Endothelial cell of umbilical vein (primary cell): Measurements from ENCODE around the gene MYH10. TPM values are rescaled to one million over a fixed set of nuclear protein-coding genes. Genes with fewer than 3 reads are reported as not detected.

Experiments used
- BruUV-seq: library from RNA; stranded (reverse); fragments of 400-500 nt; replicated peaks from 2 replicates; lab custom pipeline; 2021; lab: Mats Ljungman, UMichigan
- CTCF ChIA-PET: fragments of 300-600, 350-600 bp; sonication (Branson Sonifier 250); formaldehyde crosslinking; loops from one replicate; lab custom pipeline; 2021; ENCODE audit warnings: antibody characterized with exemption, inconsistent platforms; lab: Charles Lee
- POLR2A ChIA-PET: fragments of 300-600, 350-600 bp; sonication (Branson Sonifier 250); formaldehyde crosslinking; loops from one replicate; lab custom pipeline; 2021; ENCODE audit warnings: antibody characterized with exemption, inconsistent platforms; lab: Charles Lee
- DNase-seq: peaks from one replicate; pipeline ENCODE4 v3.0.0-alpha.2; 2011; ENCODE audit warnings: low read depth, low spot score
- FAIRE-seq: peaks from 2 replicates; lab custom pipeline; 2011; peaks lifted over from hg19 to GRCh38; lab: Jason Lieb, UNC
- H2AFZ ChIP-seq: 2 replicates; pipeline ENCODE4 v1.6.0; 2012; ENCODE audit warnings: low read depth, low read length, control low read depth, inconsistent platforms
- H3K27ac ChIP-seq: 2 replicates; pipeline ENCODE4 v1.5.1; 2011; ENCODE audit warnings: low read depth, mild to moderate bottlenecking, control low read depth, low read length, moderate library complexity; ENCODE audit not compliant: insufficient read depth
- H3K27me3 ChIP-seq, 2 experiments: 2 replicates each; pipeline versions ENCODE4 v1.6.0 to v1.6.1; 2011; ENCODE audit warnings: low read length in 2 of 2, mixed read lengths in 1 of 2; ENCODE audit not compliant: control insufficient read depth in 2 of 2, insufficient read depth in 2 of 2
- H3K36me3 ChIP-seq, 2 experiments: 2 replicates in 1 of 2; 3 replicates in 1 of 2; pipeline ENCODE4 v1.5.1; 2011; ENCODE audit warnings: low read length in 2 of 2, mild to moderate bottlenecking in 1 of 2, moderate library complexity in 1 of 2; ENCODE audit not compliant: control insufficient read depth in 2 of 2, insufficient read depth in 2 of 2; ENCODE audit errors: extremely low read depth in 1 of 2
- H3K4me1 ChIP-seq: 3 replicates; pipeline ENCODE4 v1.5.1; 2011; ENCODE audit warnings: mild to moderate bottlenecking, low read length; ENCODE audit not compliant: control insufficient read depth, insufficient read depth; ENCODE audit errors: extremely low read depth
- H3K4me2 ChIP-seq: 2 replicates; pipeline ENCODE4 v1.6.1; 2011; ENCODE audit warnings: low read length, control low read depth, mixed read lengths; ENCODE audit not compliant: insufficient read depth
- H3K4me3 ChIP-seq, 3 experiments: fragments of 200-600 bp in 1 of 3; sonication (generic), shearing (Covaris generic) in 1 of 3; replicated peaks in 1 of 3; 2 replicates each; pipeline ENCODE4 v1.5.1; 2011 to 2016; ENCODE audit warnings: control low read depth in 3 of 3, low read length in 3 of 3, mild to moderate bottlenecking in 2 of 3, inconsistent platforms in 1 of 3, low read depth in 1 of 3, moderate library complexity in 1 of 3; ENCODE audit not compliant: insufficient read depth in 1 of 3
- H3K79me2 ChIP-seq: 2 replicates; pipeline ENCODE4 v1.6.0; 2012; ENCODE audit warnings: low read length, inconsistent platforms; ENCODE audit not compliant: control insufficient read depth, insufficient read depth
- H3K9ac ChIP-seq: replicated peaks from 2 replicates; pipeline ENCODE3; 2011; ENCODE audit warnings: low read length, control low read depth; ENCODE audit not compliant: insufficient read depth; ENCODE audit errors: extremely low read depth
- H3K9me1 ChIP-seq: replicated peaks from 3 replicates; pipeline ENCODE4 v1.6.0; 2011; ENCODE audit warnings: mild to moderate bottlenecking, low read length; ENCODE audit not compliant: control insufficient read depth, insufficient read depth; ENCODE audit errors: extremely low read depth
- H3K9me3 ChIP-seq: replicated peaks from 2 replicates; pipeline ENCODE4 v1.5.1; 2012; ENCODE audit warnings: low read length, inconsistent platforms; ENCODE audit not compliant: control insufficient read depth, insufficient read depth
- H4K20me1 ChIP-seq: replicated peaks from 2 replicates; pipeline ENCODE3; 2011; ENCODE audit warnings: mild to moderate bottlenecking, low read length; ENCODE audit not compliant: control insufficient read depth, insufficient read depth; ENCODE audit errors: extremely low read depth
- EZH2 ChIP-seq: IDR thresholded peaks from 2 replicates; pipeline ENCODE4 v1.6.1; 2012; ENCODE audit warnings: borderline replicate concordance, low read depth, mild to moderate bottlenecking, moderate library complexity, low read length, inconsistent platforms; ENCODE audit not compliant: severe bottlenecking
- FOS ChIP-seq: IDR thresholded peaks from 2 replicates; pipeline ENCODE4 v1.6.1; 2011; ENCODE audit warnings: mild to moderate bottlenecking, low read length, moderate library complexity, borderline replicate concordance; ENCODE audit not compliant: insufficient read depth
- GATA2 ChIP-seq: IDR thresholded peaks from 2 replicates; pipeline ENCODE4 v1.7.0; 2011; ENCODE audit warnings: low read depth, mild to moderate bottlenecking, moderate library complexity, mixed read lengths, low read length; ENCODE audit not compliant: insufficient read length, insufficient read depth
- JUN ChIP-seq: IDR thresholded peaks from 2 replicates; pipeline ENCODE4 v1.6.1; 2011; ENCODE audit warnings: borderline replicate concordance, low read depth; ENCODE audit not compliant: insufficient read length, insufficient read depth
- MYC ChIP-seq: IDR thresholded peaks from one replicate; pipeline ENCODE4 v1.6.1; 2011; ENCODE audit warnings: mild to moderate bottlenecking, low read depth, low read length
- POLR2AphosphoS5 ChIP-seq: IDR thresholded peaks from 2 replicates; pipeline ENCODE4 v1.6.1; 2012; ENCODE audit warnings: low read depth, mild to moderate bottlenecking, control low read depth, low read length, moderate library complexity; ENCODE audit not compliant: insufficient read depth
- dilution Hi-C: fragments of 300-500 bp; cut with MboI; formaldehyde crosslinking; loops from one replicate; pipeline ENCODE4 v1.15.0; 2019; ENCODE audit warnings: low sequenced_read_pairs; ENCODE audit not compliant: extremely low pct_ligation_motif_present
- intact Hi-C: fragments of 100-400 bp; cut with micrococcal nuclease; formaldehyde crosslinking; loops from one replicate; pipeline ENCODE4 v1.10.0; 2022
- polyA plus RNA-seq, 4 experiments: library from polyadenylated mRNA; depleted of rRNA in 3 of 4; stranded (reverse) in 3 of 4; unstranded in 1 of 4; fragments of >200 nt; gene quantifications; 2 replicates each; pipeline versions ENCODE4 v1.2.1 to v1.2.3, GENCODE V29; 2011 to 2012; ENCODE audit warnings: missing spikeins in 1 of 4
- small RNA-seq: library from RNA; depleted of rRNA; stranded (forward); fragments of <200 nt; gene quantifications from one replicate; pipeline ENCODE3, GENCODE V24; 2012; ENCODE audit warnings: low replicate concordance, low read depth; ENCODE audit not compliant: insufficient read depth, insufficient read length
- total RNA-seq: library from RNA; stranded (reverse); gene quantifications from 2 replicates; pipeline ENCODE4 v1.2.3, GENCODE V29; 2021
- TF ChIP-seq, protein P1 (sequence below): IDR thresholded peaks from 2 replicates; pipeline ENCODE4 v1.6.1; 2011; ENCODE audit not compliant: insufficient read depth, insufficient read length

MYH10 gene
- total and polyA plus RNA-seq, 2 donors (not counting 3 experiments of a cell fraction or from before 2014, with no cell fraction given) = 73.4 to 232 TPM

DNA sequence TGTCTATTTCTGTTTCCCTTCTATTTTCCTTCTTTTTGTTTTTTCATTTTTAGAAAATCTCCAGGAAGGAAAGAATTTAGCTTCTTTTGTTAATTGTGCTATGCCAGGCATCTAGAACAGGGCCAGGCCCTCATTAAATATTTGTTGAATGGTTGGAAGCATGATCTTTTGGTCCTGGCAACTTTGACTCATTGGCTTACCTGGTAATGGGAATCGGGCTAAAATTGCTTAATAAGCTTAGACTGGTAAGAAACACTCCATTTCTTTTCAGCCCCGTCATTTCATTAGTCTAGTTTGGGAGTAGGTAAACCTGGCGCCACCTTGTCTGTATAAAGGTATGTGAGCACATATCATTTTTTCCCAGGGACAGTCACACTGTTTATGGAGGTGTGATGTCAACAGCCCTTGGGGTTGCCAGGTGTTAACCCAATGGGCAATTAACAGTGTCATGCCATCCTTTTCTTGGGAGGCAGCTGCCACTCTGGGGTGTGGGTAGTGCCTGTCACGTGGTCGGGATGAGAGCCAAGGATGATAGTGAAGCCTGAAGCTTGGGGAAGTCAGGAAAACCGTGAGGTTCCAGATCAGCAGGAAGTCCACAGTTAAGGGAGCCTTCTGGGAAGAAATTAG, 204.3 kb downstream of the MYH10 start:
- no peak overlapping the region for H3K4me3 ChIP-seq
- H3K9ac ChIP-seq = no peak overlapping the region
- H3K4me1 ChIP-seq = no peaks in the 10 kb centered on the region
- H3K27me3 ChIP-seq = no peaks in the 10 kb centered on the region
- ChIA-PET CTCF (interaction anchor here (1.2 to 1.9 kb wide), 3 partner anchors 16 to 360 kb away, joined by 3 to 6 read pairs (median 4); no protein-coding TSS in a partner anchor), POLR2A (no interaction called here)
- H3K4me2 ChIP-seq = no peak overlapping the region
- no peaks in the 10 kb centered on the region for H3K79me2 ChIP-seq
- H3K9me3 ChIP-seq = no peaks in the 10 kb centered on the region
- FAIRE-seq (no peak), DNase-seq (no peak)
- TF ChIP-seq FOS = no peak
- TF ChIP-seq POLR2AphosphoS5 = no peak
- no peak for TF ChIP-seq JUN
- no peak for TF ChIP-seq EZH2
- TF ChIP-seq MYC = no peak
- TF ChIP-seq, protein P1, sequence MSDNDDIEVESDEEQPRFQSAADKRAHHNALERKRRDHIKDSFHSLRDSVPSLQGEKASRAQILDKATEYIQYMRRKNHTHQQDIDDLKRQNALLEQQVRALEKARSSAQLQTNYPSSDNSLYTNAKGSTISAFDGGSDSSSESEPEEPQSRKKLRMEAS = no peak
- no peak for TF ChIP-seq GATA2
- BruUV-seq = no TSS peak
- no peaks in the 10 kb centered on the region for H4K20me1 ChIP-seq
- dilution Hi-C loops (no loop called here), intact Hi-C loops (no loop called here)
- H3K27ac ChIP-seq = no peak overlapping the region
- H3K9me1 ChIP-seq = no peaks in the 10 kb centered on the region
- H2AFZ ChIP-seq = no peak overlapping the region
- no peaks in the 10 kb centered on the region for H3K36me3 ChIP-seq

Small RNA genes within 50 kb of the gene (small RNA-seq; reads per million reads assigned to genes)
- not detected for gene RNU7-43P

Other genes starting within 250 kb of the MYH10 start
- gene RPL26, start 247.5 kb downstream of the MYH10 start, total RNA-seq = 1,739 and 1,805 TPM in 2 replicates
- gene RPL26, start 247.5 kb downstream of the MYH10 start, polyA plus RNA-seq = 1,647 and 2,229 TPM in 2 replicates
- not detected in 2 replicates for gene RNF222, start 232.9 kb downstream of the MYH10 start, total RNA-seq
- not detected in 2 replicates for gene RNF222, start 232.9 kb downstream of the MYH10 start, polyA plus RNA-seq
- 60.0 and 65.7 TPM in 2 replicates for gene NDEL1, start 194.8 kb downstream of the MYH10 start, total RNA-seq
- 87.4 and 93.0 TPM in 2 replicates for gene NDEL1, start 194.8 kb downstream of the MYH10 start, polyA plus RNA-seq
- not detected in 2 replicates for gene CCDC42, start 114.1 kb upstream of the MYH10 start, total RNA-seq
- gene CCDC42, start 114.1 kb upstream of the MYH10 start, polyA plus RNA-seq = not detected in 2 replicates
- gene SPDYE4, start 127.8 kb upstream of the MYH10 start, total RNA-seq = not detected in 2 replicates
- gene SPDYE4, start 127.8 kb upstream of the MYH10 start, polyA plus RNA-seq = not detected in 2 replicates
- not detected in 2 replicates for gene MFSD6L, start 168.6 kb upstream of the MYH10 start, total RNA-seq
- gene MFSD6L, start 168.6 kb upstream of the MYH10 start, polyA plus RNA-seq = not detected in 2 replicates
- not detected in 2 replicates for gene PIK3R6, start 236.9 kb upstream of the MYH10 start, total RNA-seq
- gene PIK3R6, start 236.9 kb upstream of the MYH10 start, polyA plus RNA-seq = not detected in 2 replicates